Cardiac septum (tissue), 1 donor: ENCODE measurements around the gene NOX3. TPM values are rescaled to one million over a fixed set of nuclear protein-coding genes. Genes with fewer than 3 reads are reported as not detected.
"Not testable (repeated sequence)": the region's sequence is repeated elsewhere in the genome, so short reads cannot be mapped to it uniquely, and the experiment has no call there.

Experiments
- DNase-seq: peaks from one replicate; pipeline ENCODE4 v3.0.0-alpha.2; 2020; ENCODE audit warnings: low spot score
- intact Hi-C: fragments of 100-400 bp; cut with DNase I; formaldehyde crosslinking; loops from one replicate; pipeline ENCODE4 v1.14.0; 2022
- long read RNA-seq: library from polyadenylated mRNA; unstranded; transcript quantifications from one replicate; pipeline ENCODE4 v2.0.0, GENCODE V29; 2021
- total RNA-seq: library from RNA; stranded (reverse); fragmentation: NEBNext Ultra II Directional; extraction: Animal tissue kit (Norgen Biotek cat#: 25700); gene quantifications from one replicate; pipeline ENCODE4 v1.2.1, GENCODE V29; 2021
- donor health status: DM: no; HTN: no; CAD: no.

NOX3 gene, protein sequence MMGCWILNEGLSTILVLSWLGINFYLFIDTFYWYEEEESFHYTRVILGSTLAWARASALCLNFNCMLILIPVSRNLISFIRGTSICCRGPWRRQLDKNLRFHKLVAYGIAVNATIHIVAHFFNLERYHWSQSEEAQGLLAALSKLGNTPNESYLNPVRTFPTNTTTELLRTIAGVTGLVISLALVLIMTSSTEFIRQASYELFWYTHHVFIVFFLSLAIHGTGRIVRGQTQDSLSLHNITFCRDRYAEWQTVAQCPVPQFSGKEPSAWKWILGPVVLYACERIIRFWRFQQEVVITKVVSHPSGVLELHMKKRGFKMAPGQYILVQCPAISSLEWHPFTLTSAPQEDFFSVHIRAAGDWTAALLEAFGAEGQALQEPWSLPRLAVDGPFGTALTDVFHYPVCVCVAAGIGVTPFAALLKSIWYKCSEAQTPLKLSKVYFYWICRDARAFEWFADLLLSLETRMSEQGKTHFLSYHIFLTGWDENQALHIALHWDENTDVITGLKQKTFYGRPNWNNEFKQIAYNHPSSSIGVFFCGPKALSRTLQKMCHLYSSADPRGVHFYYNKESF
- not detected for total RNA-seq
- long read RNA-seq: 0 reads

DNA sequence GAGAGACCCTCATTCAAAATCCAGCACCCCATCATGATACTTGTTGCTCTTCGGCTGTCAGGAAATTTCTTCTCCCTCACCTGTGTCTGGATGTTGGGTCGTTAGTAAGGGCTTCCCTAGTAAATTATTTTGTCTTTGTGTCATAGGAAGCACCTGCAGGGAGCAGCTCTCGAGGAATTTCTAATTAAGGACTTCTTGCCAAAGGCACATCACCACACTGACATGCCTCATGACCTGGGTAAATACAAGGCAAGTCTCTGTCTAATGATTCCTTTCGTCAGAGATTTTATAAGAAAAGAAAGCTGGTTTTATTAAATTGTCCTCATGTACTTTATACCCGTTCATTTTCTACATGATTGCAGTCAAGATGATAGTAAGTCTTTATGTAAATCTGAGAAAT, at the start of gene NOX3:
Gene NOX3 (minus strand): TSS at position 74 of the 400 bp plus-strand sequence. CDS start 39 bp downstream, at position 35.
- DNase-seq: no peak
- intact Hi-C loops: no loop called here

GRCh38 chr6:155504848-155505607, 49.4 kb upstream of the NOX3 start:
- DNase-seq: no peak
- intact Hi-C loops: no loop called here

GRCh38 chr6:155502393-155502792, 46.8 kb upstream of the NOX3 start:
- intact Hi-C loops: no loop called here
- DNase-seq: no peak

GRCh38 chr6:155499574-155499973, 43.9 kb upstream of the NOX3 start:
- intact Hi-C loops: no loop called here
- DNase-seq: no peak

DNA sequence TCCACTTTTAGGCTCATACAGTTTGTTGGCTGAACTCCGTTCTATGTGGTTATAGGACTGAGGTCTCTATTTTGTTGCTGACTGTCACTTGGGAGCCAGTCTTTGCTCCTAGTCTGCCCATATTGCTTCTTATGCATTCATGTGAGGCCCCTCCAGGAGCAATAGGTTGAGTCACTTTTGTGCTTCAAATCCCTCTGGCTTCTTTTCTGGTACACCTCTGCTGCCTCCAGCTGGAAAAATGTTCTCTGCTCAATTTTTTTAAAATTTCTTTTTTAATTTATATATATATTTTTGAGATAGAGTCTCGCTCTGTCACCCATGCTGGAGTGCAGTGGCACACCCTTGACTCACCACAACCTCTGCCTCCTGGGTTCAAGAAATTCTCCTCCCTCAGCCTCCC, 42.7 kb upstream of the NOX3 start:
- intact Hi-C loops: no loop called here
- DNase-seq: no peak

DNA sequence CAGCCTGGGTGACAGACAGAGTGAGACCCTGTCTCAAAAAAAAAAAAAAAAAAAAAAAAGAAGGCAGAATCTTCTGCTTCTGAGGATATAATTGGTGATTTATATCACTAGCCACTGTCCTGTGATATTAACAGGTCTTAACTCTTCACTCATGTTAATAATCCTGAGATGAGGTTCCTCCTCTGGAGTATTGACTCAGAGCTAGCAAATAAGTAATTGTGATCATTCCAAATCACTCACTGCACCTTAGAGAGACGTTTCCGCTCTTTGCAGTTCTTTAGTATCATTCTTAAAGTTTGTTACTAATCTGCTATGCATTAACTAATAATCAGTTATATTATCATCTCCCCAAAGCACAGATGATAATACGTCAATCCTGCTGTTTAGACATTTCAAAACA, 41.6 kb upstream of the NOX3 start:
- intact Hi-C loops: no loop called here
- no peak for DNase-seq

GRCh38 chr6:155495011-155495768, 39.6 kb upstream of the NOX3 start:
- intact Hi-C loops: no loop called here
- DNase-seq: no peak

- intact Hi-C loops: no loop called here
- no peak for DNase-seq
Observed at GRCh38 chr6:155493694-155494143, 38.1 kb upstream of the NOX3 start.

DNA sequence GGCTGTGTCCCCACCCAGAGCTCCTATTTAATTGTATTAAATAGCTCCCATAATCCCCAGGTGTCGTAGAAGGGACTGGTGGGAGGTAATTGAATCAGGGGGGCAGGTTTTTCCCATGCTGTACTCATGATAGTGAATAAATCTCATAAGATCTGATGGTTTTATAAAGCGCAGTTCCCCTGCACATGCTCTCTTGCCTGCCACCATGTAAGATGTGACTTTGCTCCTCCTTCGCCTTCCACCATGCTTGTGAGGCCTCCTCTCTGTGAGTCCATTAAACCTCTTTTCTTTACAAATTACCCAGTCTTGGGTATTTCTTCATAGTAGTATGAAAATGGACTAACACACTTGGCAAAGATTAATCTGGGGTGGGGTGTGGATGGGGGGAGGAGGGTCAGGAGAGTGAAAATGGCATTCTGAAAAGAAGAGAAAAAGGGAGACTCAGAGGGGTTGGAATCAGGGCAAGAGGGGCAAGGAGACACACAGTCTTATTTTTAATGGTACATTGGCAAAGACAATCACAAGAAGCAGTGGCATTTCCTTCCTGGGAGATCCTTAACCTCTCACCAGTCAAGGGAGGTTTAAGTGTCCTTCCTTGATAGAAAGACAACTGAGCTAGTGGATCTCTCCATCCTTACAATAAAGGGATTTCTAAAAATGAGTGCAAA, 37.5 kb upstream of the NOX3 start:
- intact Hi-C loops: no loop called here
- no peak for DNase-seq

GRCh38 chr6:155492061-155492735, 36.6 kb upstream of the NOX3 start:
- intact Hi-C loops: no loop called here
- no peak for DNase-seq

DNA sequence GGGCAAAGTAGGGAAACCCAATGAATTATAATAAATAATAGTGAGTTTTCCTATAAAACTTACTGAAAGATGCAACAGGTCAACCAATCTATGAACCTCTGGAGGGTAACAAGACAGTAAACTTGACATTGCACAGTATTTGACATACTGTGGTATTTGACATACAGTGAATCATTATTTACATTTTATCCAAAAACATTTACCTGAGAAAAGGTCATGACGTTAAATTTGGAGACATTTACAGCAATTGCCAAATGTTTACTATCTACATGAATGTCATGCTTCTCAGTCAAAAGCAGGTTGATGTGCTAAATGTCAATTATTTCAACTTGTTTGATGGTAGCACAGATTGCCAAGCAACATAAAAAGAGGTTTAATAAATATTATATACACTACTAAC, 35.8 kb upstream of the NOX3 start:
- no peak for DNase-seq
- intact Hi-C loops: no loop called here

DNA sequence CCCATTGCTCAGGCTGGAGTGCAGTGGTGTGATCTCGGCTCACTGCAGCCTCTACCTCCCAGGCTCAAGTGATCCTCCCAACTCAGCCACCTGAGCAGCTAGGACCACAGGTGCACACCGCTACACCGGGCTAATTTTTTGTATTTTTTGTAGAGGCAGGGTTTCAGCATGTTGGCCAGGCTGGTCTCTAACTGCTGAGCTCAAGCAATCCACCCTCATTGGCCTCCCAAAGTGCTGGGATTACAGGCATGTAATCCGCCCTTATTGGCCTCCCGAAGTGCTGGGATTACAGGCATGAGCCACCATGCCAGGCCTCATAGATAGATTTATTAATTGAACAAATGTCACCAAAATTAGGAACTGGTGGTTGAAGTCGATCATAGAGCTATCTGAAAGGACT, 32.6 kb upstream of the NOX3 start:
- DNase-seq, intact Hi-C loops: not testable (repeated sequence)

DNA sequence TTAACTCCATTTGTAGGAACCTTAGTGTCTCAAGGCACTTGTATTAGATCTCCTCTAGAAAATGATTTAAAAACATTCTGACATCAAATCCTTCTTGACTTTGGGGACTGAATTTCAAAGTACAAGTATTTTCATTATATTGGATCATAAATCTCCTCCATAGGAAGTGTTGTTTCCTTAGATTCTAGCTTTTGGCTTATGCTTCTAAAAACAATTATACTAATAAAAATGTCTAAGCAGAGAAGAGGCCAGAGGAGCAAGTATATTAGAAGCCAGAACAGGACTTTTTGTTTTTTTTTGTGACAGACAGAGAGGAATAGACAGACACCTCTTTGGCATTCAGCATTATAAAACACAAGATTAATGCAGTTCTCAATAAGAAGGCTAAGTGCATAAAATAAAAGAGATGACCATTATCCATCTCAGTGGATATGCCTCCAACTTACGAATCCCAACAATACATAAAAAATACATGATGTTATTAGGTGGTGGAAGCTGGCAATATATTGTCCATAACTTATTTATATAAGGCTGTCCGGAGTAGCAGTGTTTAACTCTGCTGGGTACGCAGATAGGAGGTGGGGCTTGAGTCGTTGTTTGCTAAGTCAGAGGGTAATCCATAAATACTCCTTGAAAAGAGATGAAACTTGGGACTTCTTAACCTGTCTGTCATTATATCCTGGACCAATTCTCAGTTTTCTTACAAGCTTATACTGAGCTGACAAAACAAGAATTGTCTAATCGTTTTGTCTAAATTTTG, 31.9 kb upstream of the NOX3 start:
- no peak for DNase-seq
- intact Hi-C loops: no loop called here

- no peak for DNase-seq
- intact Hi-C loops: no loop called here
Observed at GRCh38 chr6:155486721-155487294, 31.2 kb upstream of the NOX3 start.

DNA sequence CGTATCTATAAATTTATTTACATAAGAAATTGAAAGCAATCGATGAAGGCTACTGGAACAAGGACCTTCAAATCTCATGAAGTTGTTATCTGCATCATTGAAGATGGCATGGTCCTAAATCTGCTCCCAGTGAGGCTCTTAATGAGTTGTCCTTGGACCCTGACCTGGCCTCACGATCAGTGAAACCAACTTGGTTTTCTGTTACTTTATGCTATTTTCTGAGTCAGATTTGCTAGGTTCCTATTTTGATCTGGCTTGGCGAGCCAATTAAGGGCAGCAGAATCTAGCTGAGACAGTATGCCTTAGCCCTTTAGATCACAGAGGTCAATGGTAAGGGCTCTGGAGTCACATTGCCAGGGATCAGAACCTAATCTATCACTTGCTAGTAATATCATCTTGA, 30.1 kb upstream of the NOX3 start:
- intact Hi-C loops: no loop called here
- DNase-seq: no peak

DNA sequence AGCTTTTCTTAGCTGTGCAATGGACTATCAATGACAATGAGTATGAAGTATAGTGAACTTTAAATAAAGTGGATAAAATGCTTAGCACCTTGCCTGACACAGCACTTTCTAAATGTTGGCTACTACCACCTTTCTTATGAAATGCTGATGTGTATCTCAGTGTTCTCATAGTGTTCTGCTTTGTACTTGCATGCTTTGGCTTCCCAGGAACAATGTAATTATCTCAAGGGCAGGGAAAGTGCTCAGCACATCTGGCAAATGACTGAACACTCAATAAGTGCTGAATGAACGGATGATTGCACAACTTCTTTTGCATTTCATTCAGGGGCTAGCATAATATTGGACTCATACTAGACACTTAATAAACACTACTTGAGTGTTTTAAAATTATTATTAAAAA, 28.2 kb upstream of the NOX3 start:
- intact Hi-C loops: no loop called here

GRCh38 chr6:155481215-155481614, 25.6 kb upstream of the NOX3 start:
- DNase-seq: no peak
- intact Hi-C loops: no loop called here

More for the DNA sequence above, 28.2 kb upstream of the NOX3 start:
- no peak for DNase-seq

DNA sequence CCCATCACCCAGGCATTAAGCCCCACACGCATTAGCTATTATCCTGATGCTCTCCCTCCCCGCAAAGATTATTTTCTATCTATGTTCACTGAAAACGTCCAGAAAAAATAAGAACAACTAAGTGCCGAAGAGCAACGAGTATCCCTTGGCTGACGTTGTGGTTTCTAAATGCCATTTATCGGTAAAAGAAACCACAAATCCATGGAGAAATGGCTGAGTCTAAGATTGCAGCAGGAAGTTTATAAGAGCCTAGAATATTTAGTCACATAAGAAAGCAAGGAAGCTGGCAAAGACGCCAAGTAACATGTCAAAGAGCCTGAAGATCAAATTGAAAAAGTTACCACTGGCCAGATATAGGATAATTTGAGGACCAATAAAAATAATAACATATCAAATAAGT, 18.1 kb upstream of the NOX3 start:
- no peak for DNase-seq
- intact Hi-C loops: no loop called here
